Right lobe of liver (tissue), 6 donors: Measurements from ENCODE around the gene OSBP. TPM values are rescaled to one million over a fixed set of nuclear protein-coding genes. Genes with fewer than 3 reads are reported as not detected.

Experiments used
- ATAC-seq, 4 donors: fragments of 200-7000 bp; cut with Tn5 transposase; one replicate each; pipeline ENCODE4 v1.9.1; 2020; ENCODE audit warnings: mild to moderate bottlenecking in 4 of 4, moderate library complexity in 4 of 4
- DNase-seq, 3 donors: peaks; one replicate each; pipeline ENCODE4 v3.0.0-alpha.2; 2020
- H3K27ac ChIP-seq, 3 donors: fragments of 200-600 bp; one replicate each; pipeline ENCODE4 v1.8.0; 2022
- H3K27me3 ChIP-seq, 2 donors: fragments of 200-600 bp; one replicate each; pipeline ENCODE4 v1.8.0; 2022
- H3K36me3 ChIP-seq, 4 donors: fragments of 200-600 bp; sonication (generic) in 1 of 4; one replicate each; pipeline versions ENCODE4 v1.5.1 to v1.8.0; 2017 to 2022; ENCODE audit warnings: control low read depth in 1 of 4
- H3K4me1 ChIP-seq, 4 donors: fragments of 200-600 bp; sonication (generic) in 1 of 4; one replicate each; pipeline versions ENCODE4 v1.5.1 to v1.8.0; 2017 to 2022; ENCODE audit warnings: control low read depth in 1 of 4
- H3K4me3 ChIP-seq, 3 donors: fragments of 200-600 bp; one replicate each; pipeline ENCODE4 v1.8.0; 2022
- H3K9me3 ChIP-seq, 4 donors: fragments of 200-600 bp; sonication (generic) in 1 of 4; one replicate each; pipeline versions ENCODE4 v1.5.1 to v1.8.0; 2017 to 2022; ENCODE audit warnings: control low read depth in 1 of 4
- CTCF ChIP-seq, 4 donors: fragments of 200-600 bp in 3 of 4; fragments of 450-650 bp in 1 of 4; IDR thresholded peaks; one replicate each; pipeline versions ENCODE4 v1.5.1 to v1.8.0; 2016 to 2022; ENCODE audit warnings: antibody characterized with exemption in 4 of 4, mild to moderate bottlenecking in 2 of 4
- POLR2A ChIP-seq: fragments of 450-650 bp; IDR thresholded peaks from one replicate; pipeline ENCODE4 v1.6.1; 2017; ENCODE audit warnings: antibody characterized with exemption, mild to moderate bottlenecking
- WGBS: methylation state at CpG from one replicate; pipeline ENCODE4 v1.1.6; 2018; ENCODE audit warnings: low coverage, low lambda C conversion rate; ENCODE audit not compliant: insufficient coverage; ENCODE audit errors: missing lambda C conversion rate; 5-methylcytosine and 5-hydroxymethylcytosine counted together
- intact Hi-C, 2 donors: fragments of 100-400 bp; cut with DNase I; formaldehyde crosslinking; loops; one replicate each; pipeline versions ENCODE4 v1.11.2 to v1.14.1; 2022
- total RNA-seq, 6 experiments: library from RNA; depleted of rRNA in 2 of 6; stranded (reverse); fragments of >200 nt in 2 of 6; fragmentation: NEBNext Ultra II Directional in 3 of 6; extraction: Animal tissue kit (Norgen Biotek cat#: 25700) in 3 of 6; gene quantifications; one replicate each; pipeline versions ENCODE4 v1.1.0 to v1.2.4, GENCODE V29; 2016 to 2023
- donor health status: DM: no; HTN: yes; CAD: no.
- donor health status: DM: no; HTN: no; CAD: no.
- donor health status: DM: no; HTN: no; CAD: no.
- donor health status: DM: no; HTN: yes; CAD: no.
- donor health status: DM: no; HTN: yes; CAD: no.

OSBP gene
- total RNA-seq, 6 experiments from 2014 or later: 44.9 to 65.4 (median 52.4) TPM

GRCh38 chr11:59601788-59602187, 13.8 kb downstream of the OSBP start:
- no peak overlapping the region for H3K4me3 ChIP-seq
- H3K27ac ChIP-seq: peak overlapping the region; percentile 52 to 88 (median 75)
- intact Hi-C loops: no loop called here
- TF ChIP-seq POLR2A: no peak
- no peak for TF ChIP-seq CTCF (IDR thresholded peaks at IDR 0.05)
- H3K9me3 ChIP-seq: no peaks in the 10 kb centered on the region
- no peaks in the 10 kb centered on the region for H3K27me3 ChIP-seq
- H3K4me1 ChIP-seq: peaks cover 0 to 28% (median 8%) of the 10 kb centered on the region in 4 donors
- ATAC-seq (peak; percentile 84 to 93 (median 88)), DNase-seq (peak in 1 of 3 donors; percentile 50)
- WGBS: 33% methylated on average over 4 of the region's 4 CpGs
- H3K36me3 ChIP-seq: peaks cover 0 to 72% (median 43%) of the 10 kb centered on the region in 4 donors

GRCh38 chr11:59600636-59601035, 14.9 kb downstream of the OSBP start:
- no peak overlapping the region for H3K4me3 ChIP-seq
- peak overlapping the region in 1 of 3 donors; percentile 52 for H3K27ac ChIP-seq
- ATAC-seq (no peak), DNase-seq (no peak)
- peaks cover 0 to 28% (median 8%) of the 10 kb centered on the region in 4 donors for H3K4me1 ChIP-seq
- peaks cover 0 to 63% (median 38%) of the 10 kb centered on the region in 4 donors for H3K36me3 ChIP-seq
- no peaks in the 10 kb centered on the region for H3K9me3 ChIP-seq
- no peaks in the 10 kb centered on the region for H3K27me3 ChIP-seq
- TF ChIP-seq POLR2A (no peak), CTCF (IDR thresholded peaks at IDR 0.05) (no peak)
- intact Hi-C loops: no loop called here
- WGBS: 72% methylated on average over 4 of the region's 4 CpGs

GRCh38 chr11:59600234-59600633, 15.3 kb downstream of the OSBP start:
- peaks cover 0 to 62% (median 38%) of the 10 kb centered on the region in 4 donors for H3K36me3 ChIP-seq

GRCh38 chr11:59598961-59599360, 16.6 kb downstream of the OSBP start:
- DNase-seq (no peak), ATAC-seq (no peak)
- H3K36me3 ChIP-seq: peaks cover 1 to 70% (median 42%) of the 10 kb centered on the region in 4 donors
- H3K4me1 ChIP-seq: peaks cover 0 to 28% (median 8%) of the 10 kb centered on the region in 4 donors
- 83% methylated on average over 1 of the region's 1 CpG for WGBS
- H3K4me3 ChIP-seq: no peak overlapping the region
- TF ChIP-seq POLR2A: no peak
- no peak for TF ChIP-seq CTCF (IDR thresholded peaks at IDR 0.05)
- no peaks in the 10 kb centered on the region for H3K27me3 ChIP-seq
- intact Hi-C loops: no loop called here
- no peaks in the 10 kb centered on the region for H3K9me3 ChIP-seq
- no peak overlapping the region for H3K27ac ChIP-seq

More at GRCh38 chr11:59600234-59600633, 15.3 kb downstream of the OSBP start:
- DNase-seq (no peak), ATAC-seq (no peak)
- Histone ChIP-seq H3K27me3 (no peaks in the 10 kb centered on the region), H3K27ac (no peak overlapping the region), H3K9me3 (no peaks in the 10 kb centered on the region), H3K4me1 (peaks cover 0 to 28% (median 8%) of the 10 kb centered on the region in 4 donors), H3K4me3 (no peak overlapping the region)
- intact Hi-C loops: no loop called here
- WGBS: 100% methylated on average over 1 of the region's 2 CpGs
- no peak for TF ChIP-seq POLR2A
- no peak for TF ChIP-seq CTCF (IDR thresholded peaks at IDR 0.05)
